Tibial artery (tissue), 4 donors: ENCODE data around the gene HSPA14.
"Not testable (repeated sequence)": the region's sequence is repeated elsewhere in the genome, so short reads cannot be mapped to it uniquely, and the experiment has no call there.

Experiments
- DNase-seq, 2 donors: peaks; one replicate each; pipeline ENCODE4 v3.0.0-alpha.2; 2019
- H3K27ac ChIP-seq, 2 donors: fragments of 200-600 bp; sonication (generic) in 1 of 2; 1 replicate in 1 of 2; 2 replicates in 1 of 2; pipeline ENCODE4 v1.5.1; 2018 to 2019; ENCODE audit warnings: mild to moderate bottlenecking in 1 of 2
- H3K27me3 ChIP-seq, 2 donors: fragments of 200-600 bp; sonication (generic) in 1 of 2; one replicate each; pipeline versions ENCODE4 v1.5.1 to v1.6.0; 2016 to 2019
- H3K36me3 ChIP-seq, 3 donors: fragments of 200-600 bp; sonication (generic) in 2 of 3; one replicate each; pipeline ENCODE4 v1.5.1; 2016 to 2019; ENCODE audit warnings: mild to moderate bottlenecking in 2 of 3
- H3K4me1 ChIP-seq, 4 donors: fragments of 200-600 bp; sonication (generic) in 2 of 4; 1 replicate in 3 of 4; 2 replicates in 1 of 4; pipeline ENCODE4 v1.5.1; 2016 to 2019
- H3K4me3 ChIP-seq, 2 donors: fragments of 200-600 bp; sonication (generic) in 1 of 2; 1 replicate in 1 of 2; 2 replicates in 1 of 2; pipeline ENCODE4 v1.5.1; 2018 to 2019; ENCODE audit warnings: mild to moderate bottlenecking in 2 of 2
- H3K9me3 ChIP-seq, 3 donors: fragments of 200-600 bp; sonication (generic) in 1 of 3; one replicate each; pipeline ENCODE4 v1.5.1; 2016 to 2019
- CTCF ChIP-seq, 2 experiments: fragments of 200-600 bp in 1 of 2; fragments of 450-650 bp in 1 of 2; IDR thresholded peaks; one replicate each; pipeline ENCODE4 v1.5.1; 2017 to 2019; ENCODE audit warnings: antibody characterized with exemption in 2 of 2, mild to moderate bottlenecking in 1 of 2, moderate library complexity in 1 of 2
- intact Hi-C: fragments of 100-400 bp; cut with DNase I; formaldehyde crosslinking; loops from one replicate; pipeline ENCODE4 v1.15.0; 2023; ENCODE audit warnings: low total_unique reads

The HSPA14 gene

DNA sequence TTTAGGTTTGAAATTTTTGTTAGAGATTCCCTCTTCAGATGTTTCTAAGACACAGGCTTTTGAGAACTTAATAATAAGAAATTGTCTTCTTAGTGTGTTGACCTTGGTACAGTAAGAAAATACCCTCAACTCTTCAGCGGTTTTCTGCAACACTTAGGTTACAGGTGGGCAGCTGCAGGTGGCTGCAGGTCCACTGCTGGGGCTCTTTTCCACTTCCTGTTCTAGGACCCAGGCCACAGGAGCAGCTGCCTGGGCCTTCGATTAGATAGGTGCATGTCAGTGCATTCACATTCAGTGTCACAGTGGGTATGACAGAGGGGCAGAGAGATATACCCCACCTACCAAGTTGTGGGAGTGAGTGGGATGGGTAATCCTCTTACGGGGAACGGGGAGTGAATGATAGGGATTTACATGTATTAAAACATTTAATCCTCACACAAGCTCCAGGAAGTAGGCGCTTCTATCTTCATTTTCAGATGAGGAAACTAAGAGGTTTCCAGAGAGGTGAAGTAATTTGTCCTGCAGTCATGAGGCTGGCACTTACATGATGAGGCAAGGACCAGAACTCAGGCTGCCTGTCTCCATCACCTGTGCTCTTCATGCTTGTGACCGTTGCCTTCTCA, 20.3 kb downstream of the HSPA14 start:
- H3K36me3 ChIP-seq: peaks cover 11 to 49% (median 38%) of the 10 kb centered on the region in 3 donors
- no peaks in the 10 kb centered on the region for H3K9me3 ChIP-seq
- H3K27ac ChIP-seq: no peak overlapping the region
- no peak overlapping the region for H3K4me3 ChIP-seq
- peaks cover 0 to 3% (median 0%) of the 10 kb centered on the region in 4 donors for H3K4me1 ChIP-seq
- H3K27me3 ChIP-seq: no peaks in the 10 kb centered on the region
- no peak for TF ChIP-seq CTCF (IDR thresholded peaks at IDR 0.05)
- intact Hi-C loops: no loop called here
- no peak for DNase-seq

- no peak for DNase-seq
- Histone ChIP-seq H3K9me3 (no peaks in the 10 kb centered on the region), H3K36me3 (peaks cover 7 to 48% (median 38%) of the 10 kb centered on the region in 3 donors), H3K4me3 (no peak overlapping the region), H3K27ac (no peak overlapping the region), H3K27me3 (no peaks in the 10 kb centered on the region), H3K4me1 (peaks cover 0 to 3% (median 0%) of the 10 kb centered on the region in 4 donors)
- TF ChIP-seq CTCF (IDR thresholded peaks at IDR 0.05): no peak
- intact Hi-C loops: no loop called here
Measured at GRCh38 chr10:14859043-14859442, 20.9 kb downstream of the HSPA14 start.

GRCh38 chr10:14859775-14860174, 21.7 kb downstream of the HSPA14 start:
- no peaks in the 10 kb centered on the region for H3K9me3 ChIP-seq
- no peak for DNase-seq
- intact Hi-C loops: no loop called here
- peaks cover 0 to 3% (median 0%) of the 10 kb centered on the region in 4 donors for H3K4me1 ChIP-seq
- H3K27ac ChIP-seq: no peak overlapping the region
- no peak overlapping the region for H3K4me3 ChIP-seq
- no peak for TF ChIP-seq CTCF (IDR thresholded peaks at IDR 0.05)
- peaks cover 4 to 42% (median 33%) of the 10 kb centered on the region in 3 donors for H3K36me3 ChIP-seq
- H3K27me3 ChIP-seq: no peaks in the 10 kb centered on the region

- H3K9me3 ChIP-seq: no peaks in the 10 kb centered on the region
- intact Hi-C loops: no loop called here
- H3K4me1 ChIP-seq: peaks cover 0 to 3% (median 0%) of the 10 kb centered on the region in 4 donors
- TF ChIP-seq CTCF (IDR thresholded peaks at IDR 0.05): no peak
- no peaks in the 10 kb centered on the region for H3K27me3 ChIP-seq
- no peak overlapping the region for H3K4me3 ChIP-seq
- DNase-seq: no peak
- H3K36me3 ChIP-seq: peaks cover 4 to 42% (median 33%) of the 10 kb centered on the region in 3 donors
- no peak overlapping the region for H3K27ac ChIP-seq
Measured at GRCh38 chr10:14860791-14861190, 22.7 kb downstream of the HSPA14 start.

GRCh38 chr10:14864466-14864865, 26.4 kb downstream of the HSPA14 start:
- H3K4me1 ChIP-seq, DNase-seq, intact Hi-C loops, H3K27ac ChIP-seq, H3K9me3 ChIP-seq, H3K27me3 ChIP-seq, H3K4me3 ChIP-seq: not testable (repeated sequence)
- H3K36me3 ChIP-seq: peaks cover 25 to 58% (median 53%) of the 10 kb centered on the region in 3 donors

- intact Hi-C loops, H3K4me3 ChIP-seq, H3K27me3 ChIP-seq, H3K27ac ChIP-seq, H3K9me3 ChIP-seq, DNase-seq, H3K4me1 ChIP-seq: not testable (repeated sequence)
- peaks cover 28 to 62% (median 57%) of the 10 kb centered on the region in 3 donors for H3K36me3 ChIP-seq
Measured at GRCh38 chr10:14864871-14865270, 26.8 kb downstream of the HSPA14 start.
